ENCODE measurements around the gene MRPL41. TPM values are rescaled to one million over a fixed set of nuclear protein-coding genes. Genes with fewer than 3 reads are reported as not detected.
"Not testable (repeated sequence)": the region's sequence is repeated elsewhere in the genome, so short reads cannot be mapped to it uniquely, and the experiment has no call there.

The MRPL41 gene
- total RNA-seq, 2 donors from 2014 or later: 94.4 to 146 TPM

DNA sequence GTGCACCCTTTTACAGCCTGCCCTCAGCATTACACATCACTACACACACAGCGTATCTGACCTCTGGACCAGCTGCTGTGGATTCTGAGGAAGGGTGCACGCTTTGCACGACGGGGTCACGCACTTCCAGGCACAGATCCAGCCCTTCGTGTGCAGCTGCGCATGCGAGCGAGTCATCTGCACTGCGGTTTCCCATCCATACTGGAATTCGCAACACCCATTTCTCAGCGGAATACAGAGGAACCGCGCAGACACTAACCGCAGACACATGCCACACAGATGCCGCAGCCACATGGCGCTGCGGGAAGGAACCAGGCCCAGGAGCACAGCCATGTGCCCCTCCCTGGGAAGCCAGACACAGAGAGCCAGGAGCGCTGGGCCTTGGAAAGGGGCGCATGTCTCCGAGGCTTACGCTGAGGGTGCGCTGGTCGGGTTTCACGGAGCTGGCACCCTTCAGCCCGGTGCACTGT is 44.9 kb upstream of the MRPL41 start:
- H3K4me1 ChIP-seq: no peaks in the 10 kb centered on the region
- no peak overlapping the region for H3K27ac ChIP-seq
- no peaks in the 10 kb centered on the region for H3K36me3 ChIP-seq
- H3K27me3 ChIP-seq: no peaks in the 10 kb centered on the region
- no peaks in the 10 kb centered on the region for H3K9me3 ChIP-seq
- no peak overlapping the region for H3K9ac ChIP-seq (ENCODE audit: low read depth in 2 of 2, low read length in 2 of 2)
- intact Hi-C loops (cut with DNase I): no loop called here
- DNase-seq: no peak
- TF ChIP-seq, protein P1, sequence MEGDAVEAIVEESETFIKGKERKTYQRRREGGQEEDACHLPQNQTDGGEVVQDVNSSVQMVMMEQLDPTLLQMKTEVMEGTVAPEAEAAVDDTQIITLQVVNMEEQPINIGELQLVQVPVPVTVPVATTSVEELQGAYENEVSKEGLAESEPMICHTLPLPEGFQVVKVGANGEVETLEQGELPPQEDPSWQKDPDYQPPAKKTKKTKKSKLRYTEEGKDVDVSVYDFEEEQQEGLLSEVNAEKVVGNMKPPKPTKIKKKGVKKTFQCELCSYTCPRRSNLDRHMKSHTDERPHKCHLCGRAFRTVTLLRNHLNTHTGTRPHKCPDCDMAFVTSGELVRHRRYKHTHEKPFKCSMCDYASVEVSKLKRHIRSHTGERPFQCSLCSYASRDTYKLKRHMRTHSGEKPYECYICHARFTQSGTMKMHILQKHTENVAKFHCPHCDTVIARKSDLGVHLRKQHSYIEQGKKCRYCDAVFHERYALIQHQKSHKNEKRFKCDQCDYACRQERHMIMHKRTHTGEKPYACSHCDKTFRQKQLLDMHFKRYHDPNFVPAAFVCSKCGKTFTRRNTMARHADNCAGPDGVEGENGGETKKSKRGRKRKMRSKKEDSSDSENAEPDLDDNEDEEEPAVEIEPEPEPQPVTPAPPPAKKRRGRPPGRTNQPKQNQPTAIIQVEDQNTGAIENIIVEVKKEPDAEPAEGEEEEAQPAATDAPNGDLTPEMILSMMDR (IDR thresholded peaks at IDR 0.05): no peak
- no peak overlapping the region for H3K4me3 ChIP-seq

DNA sequence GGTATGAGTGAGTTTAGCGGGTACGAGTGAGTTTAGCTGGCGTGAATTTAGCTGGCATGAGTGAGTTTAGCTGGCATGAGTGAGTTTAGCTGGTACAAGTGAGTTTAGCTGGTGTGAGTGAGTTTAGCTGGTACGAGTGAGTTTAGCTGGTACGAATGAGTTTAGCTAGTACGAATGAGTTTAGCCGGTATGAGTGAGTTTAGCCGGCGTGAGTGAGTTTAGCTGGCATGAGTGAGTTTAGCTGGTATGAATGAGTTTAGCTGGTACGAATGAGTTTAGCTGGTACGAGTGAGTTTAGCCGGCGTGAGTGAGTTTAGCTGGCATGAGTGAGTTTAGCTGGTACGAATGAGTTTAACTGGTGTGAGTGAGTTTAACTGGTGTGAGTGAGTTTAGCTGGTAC is 42.5 kb upstream of the MRPL41 start:
- Histone ChIP-seq H3K9me3 (no peaks in the 10 kb centered on the region), H3K4me3 (no peak overlapping the region), H3K36me3 (no peaks in the 10 kb centered on the region), H3K4me1 (no peaks in the 10 kb centered on the region), H3K9ac (ENCODE audit: low read depth in 2 of 2, low read length in 2 of 2) (no peak overlapping the region), H3K27ac (no peak overlapping the region), H3K27me3 (no peaks in the 10 kb centered on the region)
- DNase-seq: no peak
- TF ChIP-seq, protein P1 (IDR thresholded peaks at IDR 0.05): no peak
- intact Hi-C loops (cut with DNase I): no loop called here

DNA sequence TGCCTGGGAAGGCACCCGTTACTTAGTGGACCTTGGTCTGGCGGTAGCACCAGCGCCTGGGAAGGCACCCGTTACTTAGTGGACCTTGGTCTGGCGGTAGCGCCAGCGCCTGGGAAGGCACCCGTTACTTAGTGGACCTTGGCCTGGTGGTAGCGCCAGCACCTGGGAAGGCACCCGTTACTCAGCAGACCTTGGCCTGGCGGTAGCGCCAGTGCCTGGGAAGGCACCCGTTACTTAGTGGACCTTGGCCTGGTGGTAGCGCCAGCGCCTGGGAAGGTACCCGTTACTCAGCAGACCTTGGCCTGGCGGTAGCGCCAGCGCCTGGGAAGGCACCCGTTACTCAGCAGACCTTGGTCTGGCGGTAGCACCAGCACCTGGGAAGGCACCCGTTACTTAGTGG is 40.6 kb upstream of the MRPL41 start:
- intact Hi-C loops (cut with DNase I); H3K27ac ChIP-seq; DNase-seq; H3K9me3 ChIP-seq; H3K27me3 ChIP-seq; H3K4me3 ChIP-seq; H3K36me3 ChIP-seq; H3K9ac ChIP-seq (ENCODE audit: low read depth in 2 of 2, low read length in 2 of 2); H3K4me1 ChIP-seq: not testable (repeated sequence)

DNA sequence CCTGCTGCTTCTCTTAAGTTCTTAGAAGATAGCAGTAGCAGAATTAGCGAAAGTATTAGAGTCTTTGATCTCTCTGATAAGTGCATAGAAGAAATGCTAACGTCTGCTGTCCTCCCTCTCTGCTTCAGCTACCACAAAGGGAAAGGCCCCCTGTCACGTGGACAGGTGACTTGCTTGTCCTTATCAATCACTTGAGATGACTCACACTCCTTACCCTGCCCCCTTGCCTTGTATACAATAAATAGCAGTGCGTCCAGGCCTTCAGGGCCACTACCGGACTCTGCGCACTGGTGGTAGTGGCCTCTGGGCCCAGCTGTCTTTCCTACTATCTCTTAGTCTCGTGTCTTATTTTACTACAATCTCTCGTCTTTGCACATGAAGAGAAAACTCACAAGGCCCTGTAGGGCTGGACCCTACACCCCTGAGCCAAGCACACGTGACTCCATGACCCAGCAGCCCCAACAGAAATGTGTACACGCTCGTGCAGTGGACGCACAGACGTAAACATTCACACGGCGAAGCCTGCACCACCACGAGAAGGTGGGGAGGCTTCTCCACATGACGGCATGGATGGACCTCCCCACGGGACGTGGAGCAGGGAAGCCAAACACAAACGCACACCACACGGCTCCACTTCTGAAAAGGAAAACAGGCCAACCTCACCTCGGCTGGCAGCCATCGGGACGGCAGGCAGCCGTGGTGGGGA is 39.8 kb upstream of the MRPL41 start:
- TF ChIP-seq, protein P1 (IDR thresholded peaks at IDR 0.05): no peak
- Histone ChIP-seq H3K27ac (no peak overlapping the region), H3K9me3 (no peaks in the 10 kb centered on the region), H3K4me3 (no peak overlapping the region), H3K4me1 (no peaks in the 10 kb centered on the region), H3K27me3 (no peaks in the 10 kb centered on the region), H3K36me3 (no peaks in the 10 kb centered on the region), H3K9ac (ENCODE audit: low read depth in 2 of 2, low read length in 2 of 2) (no peak overlapping the region)
- intact Hi-C loops (cut with DNase I): no loop called here
- DNase-seq: no peak

DNA sequence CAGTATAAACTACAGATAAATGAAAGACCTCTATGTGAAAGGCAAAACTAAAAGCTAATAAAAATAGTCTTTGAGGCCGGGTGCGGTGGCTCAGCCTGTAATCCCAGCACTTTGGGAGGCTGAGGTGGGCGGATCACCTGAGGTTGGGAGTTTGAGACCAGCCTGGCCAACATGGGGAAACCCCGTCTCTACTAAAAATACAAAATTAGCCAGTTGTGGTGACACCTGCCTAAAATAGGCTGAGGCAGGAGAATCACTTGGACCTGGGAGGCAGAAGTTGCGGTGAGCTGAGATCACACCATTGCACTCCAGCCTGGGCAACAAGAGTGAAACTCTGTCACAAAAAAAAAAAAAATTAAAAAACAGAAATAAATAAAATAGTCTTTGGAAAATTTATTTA is 38.5 kb upstream of the MRPL41 start:
- H3K36me3 ChIP-seq; H3K4me1 ChIP-seq; H3K9me3 ChIP-seq; intact Hi-C loops (cut with DNase I); DNase-seq; H3K27me3 ChIP-seq; H3K4me3 ChIP-seq; H3K9ac ChIP-seq (ENCODE audit: low read depth in 2 of 2, low read length in 2 of 2); H3K27ac ChIP-seq: not testable (repeated sequence)

DNA sequence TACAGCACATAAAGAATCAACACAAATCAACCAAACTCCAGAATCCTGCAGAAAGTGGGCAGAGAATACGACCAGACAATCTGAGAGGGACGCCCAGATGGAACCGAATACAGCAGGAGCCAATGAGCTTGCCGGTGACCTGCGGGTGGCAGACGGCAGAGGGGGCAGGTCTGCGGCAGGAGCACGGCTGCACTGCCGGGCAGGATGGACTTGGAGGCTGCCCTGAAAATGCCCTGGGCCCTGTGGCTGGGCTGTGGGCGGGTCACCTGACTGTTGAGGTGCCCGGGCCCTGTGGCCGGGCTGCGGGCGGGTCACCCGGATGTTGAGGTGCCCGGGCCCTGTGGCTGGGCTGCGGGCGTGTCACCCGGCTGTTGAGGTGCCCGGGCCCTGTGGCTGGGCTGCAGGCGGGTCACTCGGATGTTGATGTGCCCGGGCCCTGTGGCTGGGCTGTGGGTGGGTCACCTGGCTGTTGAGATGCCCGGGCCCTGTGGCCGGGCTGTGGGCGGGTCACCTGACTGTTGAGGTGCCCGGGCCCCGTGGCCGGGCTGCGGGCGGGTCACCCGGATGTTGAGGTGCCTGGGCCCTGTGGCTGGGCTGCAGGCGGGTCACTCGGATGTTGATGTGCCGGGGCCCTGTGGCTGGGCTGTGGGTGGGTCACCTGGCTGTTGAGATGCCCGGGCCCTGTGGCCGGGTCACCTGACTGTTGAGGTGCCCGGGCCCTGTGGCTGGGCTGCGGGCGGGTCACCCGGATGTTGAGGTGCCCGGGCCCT is 37.7 kb upstream of the MRPL41 start:
- DNase-seq; H3K4me3 ChIP-seq; H3K27ac ChIP-seq; H3K27me3 ChIP-seq; H3K36me3 ChIP-seq; H3K9me3 ChIP-seq; H3K4me1 ChIP-seq; intact Hi-C loops (cut with DNase I): not testable (repeated sequence)
- peak overlapping the region in 1 of 2 donors; percentile 35 for H3K9ac ChIP-seq (ENCODE audit: low read depth in 2 of 2, low read length in 2 of 2)

Measured in colonic mucosa (tissue), 4 donors.